GM18519 (cell line): Measurements from ENCODE around the gene ANO1.

Source experiments
- ATAC-seq: cut with Tn5 transposase; IDR thresholded peaks from one replicate; pipeline ENCODE4 v1.9.1; 2021; ENCODE audit warnings: mild to moderate bottlenecking, moderate library complexity; ENCODE audit not compliant: unreplicated experiment, low FRiP score

ANO1 gene

DNA sequence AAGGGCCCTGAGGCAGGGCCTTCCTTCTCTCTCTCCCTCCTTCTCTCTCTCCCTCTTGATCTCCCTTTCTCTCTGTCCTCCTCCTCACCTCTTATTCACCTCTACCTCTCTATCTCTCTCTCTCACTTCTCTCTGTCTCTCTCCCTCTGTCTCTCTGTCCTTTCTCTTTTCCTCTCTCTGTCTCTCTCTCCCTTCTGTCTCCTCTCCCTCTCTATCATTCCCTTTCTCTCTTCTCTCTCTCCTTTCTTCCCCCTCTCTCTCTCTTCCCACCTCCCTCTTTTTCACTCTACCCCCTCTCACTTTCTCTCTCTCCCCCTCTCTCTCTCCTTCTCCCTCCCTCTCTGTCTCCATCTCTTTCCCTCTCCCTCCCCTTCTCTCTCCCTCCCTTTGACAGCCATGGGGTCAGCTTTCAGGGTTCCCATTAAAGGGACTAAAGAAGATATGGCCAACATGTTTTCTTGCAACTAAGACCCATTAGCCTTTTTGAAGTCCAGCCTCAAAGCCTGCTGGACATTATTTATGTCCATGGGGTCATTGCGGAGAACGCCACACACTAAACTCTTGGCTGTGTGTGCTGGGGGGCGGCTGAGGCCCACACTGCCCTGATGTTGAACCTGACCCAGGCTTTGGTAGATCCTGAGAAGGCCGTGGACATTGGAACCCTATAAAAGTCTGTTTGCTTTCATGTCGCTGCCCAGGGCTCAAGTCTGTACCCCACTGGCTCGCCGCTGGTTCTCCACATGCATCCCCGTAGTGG lies 15.0 kb downstream of the ANO1 start:
- ATAC-seq: no peak

DNA sequence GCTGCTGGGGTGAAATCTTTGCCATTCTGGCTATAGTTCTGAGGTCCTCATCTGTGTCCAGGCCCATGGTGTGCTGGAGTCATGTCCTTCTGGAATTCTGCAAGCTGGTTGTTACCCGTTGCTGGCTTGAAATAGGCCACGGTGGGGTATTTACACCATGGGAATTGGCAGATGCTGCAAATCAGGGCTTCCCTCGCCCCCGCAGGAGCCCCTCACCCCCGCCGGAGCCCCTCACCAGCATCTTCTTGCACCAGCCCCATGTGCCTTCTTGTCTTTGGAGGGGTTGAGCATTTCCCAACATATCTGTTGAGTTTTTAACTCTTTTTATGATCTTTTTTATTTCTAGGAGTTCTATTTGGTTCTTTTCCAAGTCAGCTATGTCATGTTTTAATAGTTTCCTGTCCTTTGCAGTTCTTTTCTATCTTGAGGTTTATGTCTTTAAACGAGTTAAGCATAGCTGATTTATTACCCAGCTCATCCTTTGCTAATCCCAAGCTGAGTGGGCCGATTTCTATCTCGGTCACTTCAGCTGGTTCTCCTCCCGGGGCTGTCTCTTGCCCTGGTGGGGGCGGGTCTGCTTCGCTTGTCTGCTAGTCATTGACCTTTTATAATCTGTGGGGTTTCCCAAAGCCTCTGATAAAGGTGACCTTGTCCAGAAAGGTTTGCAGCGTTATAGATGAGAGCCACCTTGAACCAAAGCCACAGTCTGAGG lies 17.6 kb downstream of the ANO1 start:
- ATAC-seq: no peak

DNA sequence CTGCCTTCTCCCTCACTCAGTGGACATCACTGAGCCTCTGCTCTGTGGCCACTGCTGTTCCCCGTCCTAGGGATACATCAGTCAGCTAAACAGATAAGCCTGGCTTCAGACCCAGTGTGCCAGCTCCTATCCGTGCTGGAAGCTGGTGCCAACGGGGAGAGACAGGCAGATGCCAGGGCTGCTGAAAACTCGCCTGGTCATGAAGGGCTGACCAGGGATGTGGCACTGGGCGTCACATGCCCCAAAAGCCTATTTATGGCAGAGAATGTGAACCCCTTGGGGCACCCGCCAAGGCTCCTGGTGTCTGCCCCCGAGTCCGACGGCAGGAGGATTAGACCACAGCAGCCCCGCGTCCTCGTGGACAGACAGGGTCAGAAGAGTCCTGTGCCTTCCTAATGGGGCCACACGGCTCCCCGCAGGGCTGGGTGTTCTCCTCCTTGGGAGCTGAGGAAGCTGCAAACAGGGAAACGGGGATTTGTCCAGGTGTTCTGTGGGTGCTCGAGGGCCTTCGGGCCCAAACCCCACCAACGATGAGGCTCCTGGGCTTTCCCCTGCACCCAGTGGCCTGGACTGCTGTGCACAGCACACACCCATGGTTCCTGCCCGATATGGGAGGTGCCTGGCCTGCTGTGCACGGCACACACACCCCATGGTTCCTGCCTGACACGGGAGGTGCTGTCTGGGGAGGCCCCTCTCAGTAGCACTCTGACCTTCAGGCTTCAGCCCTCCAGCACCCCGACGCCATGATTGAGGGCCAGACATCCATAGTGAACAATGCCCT lies 19.9 kb downstream of the ANO1 start:
- ATAC-seq: no peak

DNA sequence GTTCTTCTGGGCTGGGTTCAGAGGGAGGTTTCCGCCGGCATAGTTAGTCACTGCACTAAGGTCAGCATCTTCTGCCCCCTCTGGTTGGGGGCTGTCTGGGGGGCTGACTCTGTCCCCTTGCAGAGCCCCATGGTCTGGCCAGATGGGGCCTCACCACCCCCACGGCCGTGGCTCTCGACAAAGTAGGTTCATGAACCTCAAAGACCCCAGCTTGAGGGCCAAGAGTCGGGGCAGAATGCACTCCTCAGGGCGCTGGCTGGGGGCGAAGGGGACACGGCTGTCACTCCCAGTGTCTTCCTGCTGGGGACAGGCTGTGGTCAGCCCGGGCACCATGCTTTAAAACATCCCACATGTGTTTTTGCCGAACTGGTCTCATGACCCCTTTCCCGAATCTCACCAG lies 20.8 kb downstream of the ANO1 start:
- no peak for ATAC-seq

DNA sequence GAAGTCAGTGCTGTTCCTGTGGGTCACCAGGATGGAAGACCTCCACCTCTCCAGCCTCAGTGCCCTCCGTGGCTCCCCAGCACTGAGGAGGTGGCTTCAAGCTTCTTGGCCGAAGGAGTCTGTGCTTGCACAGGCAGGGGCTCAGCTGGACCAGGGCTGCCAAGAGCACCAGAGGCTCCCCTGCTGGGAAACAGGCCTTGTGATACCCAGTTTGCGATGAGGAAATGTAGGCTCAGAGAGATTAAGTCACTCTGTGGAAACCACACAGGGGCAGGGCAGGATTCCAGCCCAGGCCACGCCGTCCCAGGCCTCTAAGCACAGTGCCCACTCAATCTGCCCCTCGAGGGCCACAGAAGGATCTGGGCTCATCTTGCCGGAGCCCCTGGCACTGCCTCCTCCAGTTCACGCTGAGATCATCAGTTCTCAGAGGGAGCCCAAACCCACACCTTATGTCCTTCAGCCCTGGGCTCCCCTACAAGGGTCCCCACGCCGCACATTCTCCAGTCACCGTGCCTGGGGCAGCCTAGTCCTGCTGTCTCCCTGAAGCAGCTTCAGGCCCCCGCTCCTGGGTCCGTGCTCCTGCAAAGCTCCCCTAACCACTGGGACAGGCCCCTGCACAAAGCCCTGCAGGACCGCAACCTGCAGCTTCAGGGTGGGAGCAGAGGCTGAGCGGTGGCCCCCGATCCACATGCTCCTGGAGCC lies 21.6 kb downstream of the ANO1 start:
- no peak for ATAC-seq

DNA sequence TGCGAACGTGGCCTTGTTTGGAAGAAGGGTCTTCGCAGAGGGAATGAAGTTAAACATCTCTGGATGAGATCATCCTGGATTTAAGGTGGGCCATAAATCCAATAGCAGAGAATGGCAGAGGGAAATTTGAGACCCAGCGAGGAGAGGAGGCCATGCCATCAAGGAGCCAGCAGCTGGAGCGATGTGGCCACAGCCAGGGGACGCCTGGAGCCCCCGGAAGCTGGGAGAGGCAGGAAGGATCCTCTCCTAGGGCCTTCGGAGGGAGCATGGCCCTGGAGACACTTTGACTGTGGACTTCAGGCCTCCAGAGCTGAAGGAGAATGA lies 22.1 kb downstream of the ANO1 start:
- ATAC-seq: no peak

DNA sequence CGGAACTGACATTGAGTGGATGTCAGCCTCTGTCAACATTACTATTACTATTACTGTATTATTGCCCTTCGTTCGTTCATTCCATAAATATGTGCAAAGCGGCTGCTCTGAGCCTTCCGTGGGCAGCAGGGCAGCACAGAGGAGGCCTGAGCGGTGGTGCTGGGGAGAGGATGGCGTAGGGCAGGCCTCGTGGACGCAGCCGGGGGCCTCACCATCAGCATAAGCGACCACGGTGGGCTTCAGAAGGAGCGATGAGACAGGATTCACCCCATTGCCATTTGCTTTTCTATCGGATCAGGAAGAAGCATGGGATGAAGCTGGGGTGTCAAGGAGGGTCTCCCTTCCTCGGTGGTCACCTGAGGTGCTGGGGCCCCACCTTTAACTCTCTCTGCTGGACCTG lies 22.7 kb downstream of the ANO1 start:
- ATAC-seq: no peak

DNA sequence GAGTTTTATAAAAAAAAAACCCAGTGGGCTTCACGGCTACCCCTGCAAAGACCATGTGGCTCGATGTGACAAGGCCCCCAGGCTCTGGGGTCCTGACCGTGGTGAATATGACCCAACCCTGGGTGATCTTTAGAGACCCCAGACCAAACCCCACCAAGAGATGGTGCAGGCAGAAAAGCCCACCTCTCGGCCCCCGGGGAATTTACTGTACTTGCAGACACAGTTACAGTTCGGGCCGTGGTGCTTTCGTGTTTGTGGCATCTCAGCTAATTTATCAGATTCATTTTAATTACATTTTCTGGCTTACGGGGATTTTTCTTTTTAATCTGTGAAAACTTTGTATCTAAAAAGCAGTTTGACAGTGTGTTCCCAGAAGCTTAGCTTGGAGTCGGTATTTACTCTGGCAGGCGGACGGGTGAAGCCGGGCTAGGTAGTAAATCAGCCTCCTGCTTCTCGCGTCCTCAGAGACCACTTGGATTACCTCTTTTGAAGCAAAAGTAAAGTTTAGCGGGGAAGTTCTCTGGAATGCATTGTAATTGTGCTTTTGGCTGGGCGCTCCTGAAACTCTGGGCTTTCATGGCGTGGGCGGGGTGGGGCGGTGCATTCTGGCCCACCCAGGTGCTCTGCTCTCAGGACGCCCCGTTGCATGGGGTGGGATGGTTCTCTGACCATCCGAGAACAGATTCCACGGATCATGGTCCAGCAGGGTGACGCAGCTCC lies 25.3 kb downstream of the ANO1 start:
- ATAC-seq: no peak

DNA sequence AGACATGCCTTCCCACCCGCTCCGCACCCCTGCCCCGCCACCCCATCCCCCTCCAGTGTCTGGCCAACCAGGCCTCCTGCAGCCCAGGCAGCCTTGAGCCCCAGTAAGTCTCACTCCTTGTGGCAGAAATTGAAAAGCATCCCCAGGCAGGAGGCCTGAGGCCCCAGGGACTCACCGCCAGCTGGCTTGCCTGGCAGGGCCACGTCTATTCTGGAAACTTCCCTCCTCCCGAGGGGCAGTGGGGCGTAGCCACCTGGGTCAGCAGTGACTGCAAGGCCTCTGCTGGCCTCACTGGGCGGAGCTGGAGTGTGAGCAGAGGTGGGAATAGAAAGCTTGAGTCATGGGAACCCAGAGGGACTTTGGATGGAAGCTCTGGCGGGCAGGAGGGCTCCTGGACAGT lies 26.3 kb downstream of the ANO1 start:
- no peak for ATAC-seq

DNA sequence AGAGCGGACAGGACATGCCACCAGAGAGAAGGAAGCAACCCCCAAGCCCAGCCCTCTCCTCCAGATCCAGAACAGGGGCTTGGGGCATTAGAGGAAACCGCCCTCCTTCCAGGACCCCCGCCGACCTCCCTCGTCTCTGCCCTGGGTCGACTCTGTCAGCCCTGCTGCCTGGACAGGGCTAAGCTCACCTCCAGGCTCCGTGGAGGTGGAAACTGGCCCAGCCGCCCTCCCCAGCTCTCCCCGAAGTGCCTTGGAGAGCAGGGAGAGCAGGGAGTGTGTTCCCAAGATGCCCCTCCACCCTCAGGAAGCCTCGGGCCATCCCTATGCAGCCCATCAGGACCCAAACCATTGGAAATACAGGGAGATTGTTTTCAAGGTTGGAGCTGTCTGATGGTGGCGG lies 26.8 kb downstream of the ANO1 start:
- no peak for ATAC-seq

DNA sequence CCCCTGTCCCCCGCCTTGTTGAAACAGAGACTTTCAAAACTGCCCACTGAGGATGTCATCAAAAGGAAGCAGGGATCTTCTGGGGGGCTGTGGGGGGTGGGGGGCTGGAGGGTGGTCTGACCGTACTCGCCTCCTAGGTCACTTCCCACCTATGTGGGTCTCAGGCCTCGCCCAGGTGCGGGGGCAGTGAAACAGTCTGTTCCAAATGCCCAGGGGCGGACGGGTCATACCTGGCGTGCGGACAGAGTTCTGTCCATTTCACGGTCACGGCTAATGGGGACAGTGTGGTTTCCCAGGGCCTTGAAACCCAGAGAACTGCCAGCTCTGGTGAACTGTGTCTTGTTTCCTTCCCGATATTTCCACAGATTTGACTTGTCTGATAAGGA lies 27.2 kb downstream of the ANO1 start:
- ATAC-seq: no peak

DNA sequence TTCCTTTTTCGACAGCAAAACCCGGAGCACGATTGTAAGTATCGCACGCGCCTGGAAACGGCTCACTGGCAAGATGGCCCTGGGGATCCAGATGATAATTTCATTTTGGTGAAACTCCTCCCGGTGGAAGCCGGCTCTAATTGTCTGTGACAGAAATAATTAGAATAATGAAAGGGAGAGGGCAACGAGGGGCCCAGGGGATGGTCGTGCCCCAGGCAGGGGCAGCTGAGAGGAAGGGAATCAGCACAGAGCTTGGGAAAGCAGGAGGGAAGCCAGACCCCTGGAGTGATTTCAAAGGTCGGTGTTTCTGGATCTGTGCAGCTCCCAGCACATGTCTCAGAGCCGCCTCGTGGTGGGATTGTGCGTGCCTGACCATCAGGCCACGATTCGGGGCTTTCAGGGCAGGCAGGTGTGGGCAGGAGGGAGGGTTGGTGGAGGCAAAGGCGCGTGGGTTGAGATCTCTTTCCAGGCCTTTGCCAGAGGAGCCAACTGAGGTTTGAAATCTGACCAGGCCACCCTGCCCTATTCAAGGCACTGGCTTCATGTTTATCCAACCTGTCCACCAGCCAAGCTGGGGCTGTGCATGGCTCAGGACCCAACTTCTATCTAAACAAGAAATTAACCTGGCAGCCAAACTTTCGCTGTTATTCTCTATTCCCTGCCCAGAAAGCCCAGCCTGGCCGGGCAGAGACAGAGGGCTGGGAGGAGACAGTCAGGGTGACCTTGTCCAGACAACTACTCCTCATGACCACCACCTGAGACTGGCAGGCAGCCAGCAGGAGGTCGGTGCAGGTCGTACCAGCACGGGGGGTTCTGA lies 27.8 kb downstream of the ANO1 start:
- ATAC-seq: no peak

DNA sequence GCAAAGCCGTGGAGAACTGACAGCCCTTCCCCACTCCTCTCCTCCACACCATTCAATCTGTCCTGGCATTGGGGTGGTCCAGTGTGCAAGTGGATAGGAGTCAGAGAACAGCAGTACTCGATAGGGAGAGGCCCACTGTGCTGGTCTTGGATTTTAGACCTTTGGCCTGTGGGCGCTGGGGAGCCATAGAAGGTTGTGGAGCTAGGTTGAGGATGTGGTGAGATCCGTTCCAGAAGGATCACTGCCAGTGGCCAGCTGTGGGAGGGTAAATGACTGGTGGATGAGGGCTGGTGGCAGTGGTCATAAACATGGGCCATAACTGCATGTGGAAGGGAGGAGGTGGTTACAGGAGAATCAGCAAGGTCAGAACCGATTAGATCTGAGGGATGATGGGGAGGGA lies 28.6 kb downstream of the ANO1 start:
- ATAC-seq: no peak

DNA sequence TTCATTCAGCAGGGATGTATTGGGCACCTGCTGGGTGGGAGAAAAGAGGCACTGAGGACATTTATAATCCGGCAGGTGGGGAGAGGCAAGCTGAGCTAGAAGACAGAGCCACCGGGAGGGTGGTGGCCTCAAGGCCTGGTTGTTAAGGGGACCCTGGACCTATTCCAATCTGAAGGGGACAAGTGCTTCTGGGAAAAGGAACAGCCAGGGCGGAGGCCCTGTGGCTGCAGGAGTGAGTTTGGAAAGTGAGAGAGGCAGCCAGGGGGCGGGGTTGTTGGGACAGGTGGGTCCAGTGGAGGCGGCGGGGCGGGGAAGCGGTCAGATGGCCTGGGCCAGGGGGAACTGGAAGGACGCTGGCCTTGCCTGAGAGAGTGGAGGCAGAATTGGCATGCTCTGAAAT lies 29.1 kb downstream of the ANO1 start:
- ATAC-seq: no peak

DNA sequence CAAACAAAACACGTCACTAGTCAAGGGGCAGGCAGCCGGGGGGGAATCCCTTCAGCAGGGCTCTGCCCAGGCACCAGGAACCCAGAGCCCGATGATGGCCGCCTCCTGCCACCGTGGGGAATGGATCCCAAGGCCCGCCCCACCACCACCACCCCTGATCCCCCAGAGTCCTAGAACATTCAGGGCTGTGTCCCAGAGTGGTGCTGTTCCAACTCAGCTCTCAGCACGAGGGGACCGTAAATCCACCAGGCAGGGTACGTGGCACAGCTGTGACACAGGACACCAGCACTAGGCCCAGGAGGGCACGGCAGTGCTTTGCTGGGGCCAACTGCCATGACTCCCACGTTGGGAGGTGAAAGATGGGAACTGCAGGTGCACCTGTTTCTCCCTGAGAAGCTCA lies 29.6 kb downstream of the ANO1 start:
- no peak for ATAC-seq

DNA sequence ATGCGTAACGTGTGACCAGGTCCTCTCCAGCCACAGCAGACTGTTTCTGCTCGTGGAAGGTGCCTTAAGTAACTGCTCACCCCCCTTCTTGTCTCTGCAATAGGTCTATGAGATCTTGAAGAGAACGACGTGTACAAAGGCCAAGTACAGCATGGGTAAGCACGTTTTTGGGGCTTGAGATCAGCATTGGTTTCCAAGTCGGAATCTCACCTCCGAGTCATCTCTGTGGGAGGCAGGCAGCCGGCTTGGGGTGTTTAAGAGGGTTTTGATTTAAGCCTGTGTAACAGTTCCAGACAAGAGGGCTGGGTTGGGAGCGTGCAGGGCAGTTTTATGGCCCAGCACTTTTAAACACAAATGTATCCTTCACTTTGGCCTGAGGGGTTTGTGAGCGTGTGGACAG lies 30.1 kb downstream of the ANO1 start:
- no peak for ATAC-seq

DNA sequence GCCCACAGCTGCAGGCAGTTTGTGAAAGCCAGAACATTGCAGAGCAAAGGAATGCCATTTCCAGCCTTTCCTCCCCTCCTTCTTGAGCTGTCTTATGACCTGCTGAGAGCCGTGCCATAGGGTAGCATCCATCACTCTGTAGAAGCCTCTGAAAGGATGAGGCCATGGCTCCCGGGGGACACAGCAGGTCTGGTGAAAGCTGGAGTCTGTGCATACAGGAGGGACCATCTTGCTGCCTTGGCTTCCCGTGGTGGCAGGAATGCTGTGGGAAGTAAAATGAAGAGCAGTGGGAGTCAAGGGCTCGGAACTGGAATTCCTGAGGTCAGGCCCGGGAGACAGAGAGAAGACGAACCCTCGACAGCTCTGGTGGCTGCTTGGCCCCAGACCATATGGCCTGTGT lies 30.9 kb downstream of the ANO1 start:
- no peak for ATAC-seq

DNA sequence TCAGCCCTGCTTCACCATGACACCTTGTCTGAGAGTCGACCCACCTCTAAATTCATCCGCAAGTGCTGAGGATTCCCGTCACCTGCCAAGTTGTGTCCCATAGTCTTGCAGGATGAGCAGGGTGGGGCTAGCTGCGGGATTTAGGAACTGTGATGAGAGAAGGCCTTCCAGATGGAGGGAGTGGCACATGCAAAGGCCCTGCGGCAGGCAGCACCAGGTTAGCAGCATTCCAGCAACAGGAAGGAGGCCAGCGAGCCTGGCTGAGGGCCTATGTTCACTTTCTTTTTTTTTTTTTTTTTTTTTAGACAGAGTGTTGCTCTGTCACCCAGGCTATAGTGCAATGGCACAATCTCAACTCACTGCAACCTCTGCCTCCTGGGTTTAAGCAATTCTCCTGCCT lies 31.8 kb downstream of the ANO1 start:
- no peak for ATAC-seq

DNA sequence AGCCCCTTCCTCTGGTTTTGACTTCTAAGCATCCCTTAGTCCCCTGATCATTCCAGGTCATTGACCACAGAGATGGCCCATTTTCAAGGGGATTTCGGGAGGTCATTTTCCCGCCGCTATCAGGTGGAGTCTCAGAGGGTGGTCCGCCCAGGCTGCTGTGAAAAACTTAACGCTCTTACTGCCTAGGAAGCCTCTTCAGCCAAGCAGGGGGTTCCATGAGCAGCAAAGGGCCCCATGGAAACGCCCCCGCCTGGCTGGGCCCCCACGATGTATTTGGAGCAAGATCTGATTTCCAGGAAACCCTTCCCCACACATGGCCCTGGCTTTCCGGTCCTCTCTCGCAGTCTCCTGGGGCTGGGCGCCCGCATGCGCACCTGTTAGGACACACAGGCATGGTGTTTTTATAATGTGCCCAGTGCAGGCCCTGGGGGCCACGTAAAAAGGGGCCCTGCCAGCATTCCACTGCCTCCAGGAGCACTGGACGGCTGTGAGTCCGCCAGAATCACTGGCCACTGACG lies 32.5 kb downstream of the ANO1 start:
- no peak for ATAC-seq
